Pons (tissue), 1 donor: ENCODE measurements around the gene TMEM184B.
A peak's percentile ranks its signal among the peaks of the same experiment; 100 is the strongest.

Experiments used
- DNase-seq: peaks from one replicate; pipeline ENCODE4 v3.0.0-alpha.2; 2016; ENCODE audit warnings: low spot score

TMEM184B gene

DNA sequence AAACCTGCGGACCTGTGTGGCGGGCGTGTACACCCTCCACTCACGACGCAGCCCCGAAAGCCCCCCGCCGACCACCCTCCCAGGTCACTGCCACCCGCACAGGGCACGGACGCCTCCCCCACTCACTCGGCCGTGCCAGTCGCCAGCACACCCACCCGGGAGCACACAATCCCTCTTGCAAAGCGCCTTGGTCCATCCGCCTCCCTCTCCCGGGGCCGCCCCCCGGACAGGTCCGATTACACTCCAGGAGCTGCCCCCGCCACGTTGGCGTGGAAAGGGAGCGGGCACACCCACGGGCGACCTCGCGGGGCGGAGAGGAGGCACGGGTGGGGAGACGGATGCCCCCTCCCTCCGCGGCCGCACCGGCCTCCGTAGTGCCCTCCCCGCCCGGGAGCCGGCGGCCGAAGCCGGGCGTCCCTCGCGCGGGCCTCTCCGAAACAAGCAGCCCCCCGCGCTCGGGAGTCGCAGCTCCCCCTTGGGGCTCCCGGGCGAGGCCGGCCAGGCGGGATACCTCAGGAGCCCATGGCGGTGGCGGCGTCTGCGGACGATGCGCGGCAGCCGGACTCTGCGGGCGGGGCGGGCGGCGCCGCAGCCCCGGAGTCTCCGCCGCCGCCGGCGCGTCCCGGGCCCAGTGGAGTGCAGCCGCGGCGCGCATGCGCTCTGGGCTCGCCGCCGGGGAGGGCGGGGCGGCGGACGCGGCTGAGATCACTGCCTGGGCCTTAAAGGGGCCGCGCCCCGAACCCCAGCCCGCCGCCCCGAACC, at the start of gene TMEM184B:
TMEM184B (minus strand) TSS at position 638 of the 762 bp plus-strand sequence. CDS start 25,049 bp downstream, outside the sequence.
- DNase-seq: peak; percentile 80

DNA sequence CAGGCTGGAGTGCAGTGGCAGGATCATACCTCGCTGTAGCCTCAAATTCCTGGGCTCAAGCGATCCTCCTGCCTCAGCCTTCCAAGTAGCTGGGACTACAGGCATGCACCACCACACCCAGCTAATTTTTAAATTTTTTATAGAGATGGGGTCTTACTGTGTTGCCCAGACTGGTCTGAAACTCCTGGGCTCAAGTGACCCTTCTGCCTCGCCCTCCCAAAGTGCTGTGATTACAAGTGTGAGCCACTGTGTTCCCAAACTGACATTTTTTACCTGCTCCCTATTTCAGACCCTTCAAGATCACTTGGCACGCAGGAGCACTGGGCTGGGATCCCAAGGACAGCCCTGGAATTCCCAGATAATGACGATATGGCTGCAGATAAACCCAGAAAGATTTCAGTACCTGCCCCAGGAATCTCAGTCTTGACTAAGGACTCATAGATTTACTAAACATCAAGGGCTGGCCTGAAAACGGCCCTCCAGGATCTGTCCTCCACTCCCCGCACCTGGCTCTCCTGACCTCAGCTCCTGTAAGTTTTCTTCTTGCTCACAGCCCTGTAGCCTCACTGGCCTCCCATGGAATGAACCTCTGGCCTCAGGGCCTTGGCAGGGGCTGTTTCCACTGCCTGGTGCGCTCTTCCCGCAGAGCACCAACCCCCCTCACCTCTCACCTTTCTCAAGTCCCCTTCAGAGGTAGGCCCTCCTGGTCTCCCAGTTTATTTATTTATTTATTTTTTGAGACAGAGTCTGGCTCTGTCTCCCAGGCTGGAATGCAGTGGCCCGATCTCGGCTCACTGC, 48.0 kb upstream of the TMEM184B start:
- no peak for DNase-seq

DNA sequence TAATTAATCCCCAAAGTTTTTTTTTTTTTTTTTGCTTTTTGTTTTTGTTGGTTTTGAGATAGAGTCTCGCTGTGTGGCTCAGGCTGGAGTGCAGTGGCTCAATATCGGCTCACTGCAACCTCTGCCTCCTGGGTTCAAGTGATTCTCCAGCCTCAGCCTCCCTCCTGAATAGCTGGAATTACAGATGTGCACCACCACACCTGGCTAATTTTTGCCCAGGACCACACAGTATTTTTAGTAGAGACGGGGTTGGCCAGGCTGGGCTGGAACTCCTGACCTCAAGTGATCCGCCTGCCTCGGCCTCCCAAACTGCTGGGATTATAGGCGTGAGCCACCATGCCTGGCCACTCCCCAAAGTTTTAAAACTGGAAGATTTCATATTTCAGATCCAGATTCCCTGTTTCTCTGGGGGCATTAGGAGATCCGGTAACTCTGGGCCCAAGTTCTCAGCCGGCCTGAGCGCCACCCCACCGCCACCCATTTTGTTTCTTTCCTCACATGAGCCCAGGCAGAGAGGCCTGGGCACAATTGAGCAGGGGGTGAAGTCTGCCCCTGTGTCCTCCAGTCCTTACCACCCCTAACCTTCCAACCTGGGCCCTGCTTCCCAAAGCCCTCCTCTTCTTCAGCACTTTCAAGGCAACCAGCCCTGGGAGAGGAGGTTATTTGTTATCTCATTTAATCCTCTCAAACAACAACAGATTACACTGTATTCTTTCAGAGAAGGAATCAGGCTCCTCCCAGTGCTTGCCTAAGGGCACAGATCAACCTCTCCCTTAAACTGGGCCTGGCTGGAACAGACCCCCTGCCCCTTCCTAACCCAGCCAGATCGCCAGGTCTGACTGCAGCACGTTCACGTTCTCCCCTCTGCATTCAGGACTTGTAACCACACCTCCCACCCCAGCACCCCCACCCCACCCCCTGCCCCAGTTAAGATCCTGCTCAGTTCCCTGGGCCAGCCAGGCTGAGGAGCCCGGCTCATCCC, 46.3 kb upstream of the TMEM184B start:
- no peak for DNase-seq

DNA sequence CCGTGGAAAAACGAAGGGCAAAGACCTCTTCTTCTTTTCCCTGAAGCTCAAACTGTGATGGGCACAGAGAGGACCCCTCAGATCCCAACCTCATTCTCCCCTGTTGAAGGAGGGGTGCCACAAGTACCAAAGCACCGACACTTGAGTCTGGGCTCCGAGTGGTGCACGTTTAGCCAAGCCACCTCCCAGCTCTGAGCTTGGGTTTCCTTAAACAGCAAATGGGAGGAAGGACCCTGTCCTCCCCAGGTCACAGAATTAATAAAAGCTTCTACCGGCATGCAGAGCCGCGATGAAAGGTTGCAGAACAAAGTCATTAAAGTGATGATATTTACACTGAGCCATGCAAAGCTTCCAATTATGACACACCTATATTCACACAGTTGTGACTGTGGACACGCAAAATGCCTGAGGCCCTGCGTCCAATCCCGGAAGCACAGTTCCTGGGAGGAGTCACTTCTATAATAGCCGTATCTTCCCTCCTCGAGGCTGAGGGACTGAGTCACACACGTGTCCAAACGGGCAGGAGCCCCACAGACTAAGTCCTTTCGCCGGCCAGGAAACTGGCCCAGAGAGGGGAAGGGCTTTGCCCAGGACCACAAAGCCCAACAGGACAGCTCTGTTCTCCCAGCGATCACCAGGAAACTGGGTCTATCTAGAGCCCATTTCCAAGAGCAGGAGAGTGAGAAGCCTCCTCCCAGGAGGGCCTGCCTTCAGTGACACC, 45.3 kb upstream of the TMEM184B start:
- no peak for DNase-seq

DNA sequence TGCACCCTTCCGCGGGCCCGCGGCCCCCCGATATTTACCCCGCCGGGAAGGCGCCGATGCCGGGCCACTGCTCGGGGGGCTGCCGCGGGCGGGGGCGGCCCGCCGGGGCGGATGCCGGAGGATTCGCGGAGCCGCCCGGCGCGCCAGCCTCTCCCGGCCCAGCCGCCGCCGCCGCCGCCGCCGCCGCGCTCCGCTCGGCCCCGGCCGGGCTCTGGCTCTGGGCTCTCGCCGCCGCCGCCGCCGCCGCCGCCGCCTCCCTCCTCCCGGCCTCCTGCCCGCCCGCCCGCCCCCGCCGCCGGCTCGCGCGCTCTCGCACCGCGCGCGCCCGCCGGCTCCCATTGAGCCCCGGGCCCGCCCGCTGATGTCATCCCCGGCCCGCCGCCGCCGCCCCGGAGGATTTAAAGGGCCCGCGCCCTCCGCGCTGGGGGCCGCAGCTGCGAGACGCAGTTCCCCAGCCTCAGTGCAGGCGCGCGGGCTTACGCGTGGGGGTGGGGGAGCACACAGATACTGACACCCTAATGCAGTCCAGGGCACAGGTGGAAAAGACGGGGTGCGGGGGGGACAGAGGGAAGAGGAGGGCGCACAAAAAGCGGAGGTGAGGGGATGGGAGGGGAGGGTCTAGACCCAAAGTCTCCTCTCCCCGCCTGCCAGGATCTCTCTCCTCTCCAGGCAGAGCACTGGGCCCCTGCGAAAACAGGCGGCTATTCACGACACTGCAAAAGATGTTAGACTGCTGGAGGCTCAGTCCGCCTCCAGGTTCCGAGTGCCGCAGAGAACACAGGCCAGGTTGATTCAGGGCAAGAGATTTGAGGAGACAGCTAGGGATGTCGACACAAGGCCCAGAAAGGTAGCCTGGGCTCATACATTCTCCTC, 44.5 kb upstream of the TMEM184B start, which contains the start of gene CSNK1E:
CSNK1E (minus strand) TSS at position 312 of the 873 bp plus-strand sequence. CDS start 3,276 bp downstream, outside the sequence.
- DNase-seq: no peak

DNA sequence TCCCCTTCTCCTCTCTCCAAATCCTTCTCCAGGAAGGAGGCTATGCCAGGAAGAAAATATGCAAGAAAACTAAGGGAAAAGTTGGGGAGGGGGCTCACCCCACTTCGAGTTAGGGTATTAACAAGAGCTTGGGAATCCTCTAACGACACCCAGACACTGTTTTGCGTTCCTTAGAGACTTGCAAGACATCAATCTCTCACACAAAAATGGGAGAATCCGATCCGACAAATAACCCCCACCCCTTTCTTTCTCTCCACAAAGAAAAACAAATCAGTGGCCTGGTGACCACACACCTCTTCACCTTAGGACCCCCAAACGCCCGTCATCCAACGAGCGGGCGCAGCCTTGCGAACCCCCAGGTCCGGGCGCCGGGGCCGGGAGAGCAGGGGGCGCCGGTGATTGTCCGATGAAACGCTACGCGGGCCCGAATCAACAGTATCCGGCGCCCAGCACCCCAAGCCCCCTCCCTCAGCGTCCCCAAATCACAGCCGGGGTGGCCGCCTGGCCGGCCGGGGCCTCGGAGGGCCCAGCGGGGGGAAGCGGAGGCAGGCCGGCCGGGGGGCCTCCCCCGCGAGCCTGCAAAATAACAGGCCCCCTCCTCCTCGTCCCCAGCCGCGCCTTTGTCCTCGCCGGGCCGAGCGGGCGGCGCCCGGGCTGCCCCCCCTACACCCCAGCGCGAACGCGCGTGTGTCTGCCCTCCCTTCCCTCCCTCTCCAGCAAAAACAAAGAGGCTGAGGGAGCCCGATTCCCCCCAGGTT, 43.7 kb upstream of the TMEM184B start:
- peak; percentile 76 for DNase-seq

DNA sequence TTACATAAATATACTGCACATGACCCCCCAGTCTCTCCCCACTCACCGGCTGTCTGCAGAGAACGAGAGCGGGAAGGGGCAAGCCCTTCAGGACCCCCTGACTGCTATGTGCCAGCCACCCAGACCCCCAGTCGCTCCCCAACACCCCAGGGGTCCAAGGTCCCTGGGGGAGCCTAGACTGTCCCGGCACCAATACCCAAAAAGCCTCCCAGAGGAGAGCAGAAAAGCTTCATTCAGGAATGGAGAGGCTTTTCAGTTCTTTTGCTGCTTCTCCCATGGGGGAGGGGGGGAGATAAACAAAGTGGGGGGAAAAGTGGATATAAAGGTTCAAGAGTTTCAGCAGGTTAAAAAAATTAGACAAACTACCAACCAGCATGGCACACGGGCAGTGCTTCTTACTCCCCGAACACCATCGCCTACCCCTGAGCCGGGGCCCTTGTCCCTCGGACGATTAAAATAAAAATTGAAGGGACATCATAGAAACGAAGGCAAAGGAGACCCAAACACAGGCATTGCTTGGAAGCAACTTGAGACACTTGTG, 43.1 kb upstream of the TMEM184B start:
- DNase-seq: no peak

DNA sequence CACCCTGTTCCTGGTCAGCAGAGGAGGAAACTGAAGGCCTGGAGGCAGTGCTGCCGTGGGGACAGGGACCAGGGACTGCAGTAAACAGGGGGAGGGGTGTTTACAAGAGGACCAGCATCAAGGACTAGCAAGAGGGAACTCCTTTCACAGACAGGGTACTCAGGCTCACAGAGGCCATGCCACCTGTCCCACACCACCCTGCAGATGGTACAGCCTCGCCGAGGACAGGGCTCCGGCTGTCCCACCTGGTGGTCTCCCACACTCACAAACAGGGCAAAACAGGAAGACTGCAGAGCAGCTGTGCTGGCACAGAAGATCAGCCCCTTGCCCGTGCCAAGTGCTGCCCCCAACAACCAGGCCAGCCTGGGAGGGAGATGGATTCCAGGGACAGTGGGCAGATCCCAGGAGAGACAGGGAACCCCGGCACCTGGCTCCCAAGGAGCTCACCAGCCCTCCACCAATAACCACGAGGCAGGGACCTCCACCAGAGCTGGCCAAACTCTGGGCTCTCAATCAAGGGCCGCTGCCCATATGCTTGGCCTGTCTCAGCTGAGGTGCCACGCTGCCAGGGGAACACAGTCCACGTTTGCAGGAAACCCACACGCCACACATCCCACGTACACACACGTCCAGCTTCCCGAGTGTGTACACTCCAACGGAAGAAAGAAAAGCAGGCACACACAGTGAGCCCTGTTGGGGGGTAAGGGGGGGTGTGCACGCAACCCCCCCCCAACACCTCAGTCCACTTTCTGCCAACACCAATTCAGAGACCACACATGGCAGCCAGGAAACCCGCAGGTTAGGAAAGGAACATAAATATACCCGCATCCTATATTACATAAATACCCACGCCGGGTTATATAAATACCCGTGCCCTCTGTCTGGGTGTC, 42.4 kb upstream of the TMEM184B start:
- no peak for DNase-seq

DNA sequence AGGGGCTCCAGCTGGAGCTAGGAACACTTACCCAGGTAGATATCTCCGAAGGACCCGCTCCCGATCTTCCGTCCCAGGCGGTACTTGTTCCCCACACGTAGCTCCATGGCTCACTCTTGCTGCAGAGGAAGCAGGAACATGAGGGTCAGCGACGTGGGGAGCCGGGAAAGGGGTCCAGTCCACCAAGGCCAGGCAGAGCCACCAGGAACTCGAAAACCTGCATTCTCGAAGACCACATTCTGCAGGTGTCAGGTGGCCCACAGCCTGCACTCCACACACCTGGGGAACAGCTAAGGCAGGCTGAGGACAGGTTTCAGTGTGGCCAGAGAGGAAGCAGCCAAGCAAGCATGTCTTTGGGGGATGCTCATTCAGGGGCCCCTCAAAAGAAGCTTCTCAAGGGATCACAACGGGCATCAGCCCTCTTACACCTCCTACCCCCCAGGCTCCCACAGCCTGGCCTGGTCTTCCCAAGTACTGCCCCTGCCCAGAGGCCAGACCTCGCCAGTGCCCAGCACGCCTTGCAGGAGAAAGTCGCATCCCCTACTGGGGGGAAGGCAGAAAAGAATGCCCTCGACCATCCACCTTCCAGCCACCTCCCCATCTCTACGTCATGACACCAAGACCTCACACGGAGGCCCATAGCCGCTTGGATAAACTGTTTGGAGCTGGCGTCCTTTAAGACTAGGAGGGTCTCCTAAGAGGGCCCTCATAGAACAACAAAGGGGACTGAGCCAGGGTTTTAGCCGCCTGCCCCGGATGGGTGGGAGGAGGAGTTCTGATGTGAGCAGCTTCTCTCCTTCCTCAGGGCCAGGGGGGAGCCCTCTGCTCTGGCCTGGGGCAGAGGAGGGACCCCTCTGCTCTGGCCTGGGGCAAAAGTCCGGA, 41.5 kb upstream of the TMEM184B start:
- DNase-seq: no peak

DNA sequence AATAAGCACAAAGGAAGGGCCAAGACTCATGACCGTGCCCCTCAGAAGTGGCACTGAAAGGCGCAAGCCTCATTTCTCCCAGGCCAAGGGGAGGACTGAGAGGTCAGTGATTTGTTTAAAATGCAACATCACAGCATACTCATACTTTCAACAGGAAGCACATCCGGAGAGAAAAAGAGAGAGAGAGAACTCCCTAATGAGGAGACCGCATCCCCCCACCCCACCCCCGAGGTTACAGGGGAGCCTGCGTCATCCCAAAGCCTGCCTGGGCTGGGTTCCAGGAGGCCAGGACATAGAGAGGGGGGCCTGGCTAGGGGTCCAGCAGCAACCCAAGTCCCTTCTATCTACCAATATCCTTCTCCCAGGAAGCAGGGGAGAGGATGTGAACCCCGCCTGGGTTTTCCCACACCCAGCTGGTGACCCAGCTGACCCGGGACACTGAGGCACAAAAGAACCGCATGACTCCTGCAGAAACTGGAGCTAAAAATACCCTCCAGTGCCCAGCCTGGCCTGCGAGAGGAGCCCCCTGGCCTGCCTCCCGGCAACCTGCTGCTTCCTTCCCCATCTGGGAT, 40.7 kb upstream of the TMEM184B start:
- no peak for DNase-seq

DNA sequence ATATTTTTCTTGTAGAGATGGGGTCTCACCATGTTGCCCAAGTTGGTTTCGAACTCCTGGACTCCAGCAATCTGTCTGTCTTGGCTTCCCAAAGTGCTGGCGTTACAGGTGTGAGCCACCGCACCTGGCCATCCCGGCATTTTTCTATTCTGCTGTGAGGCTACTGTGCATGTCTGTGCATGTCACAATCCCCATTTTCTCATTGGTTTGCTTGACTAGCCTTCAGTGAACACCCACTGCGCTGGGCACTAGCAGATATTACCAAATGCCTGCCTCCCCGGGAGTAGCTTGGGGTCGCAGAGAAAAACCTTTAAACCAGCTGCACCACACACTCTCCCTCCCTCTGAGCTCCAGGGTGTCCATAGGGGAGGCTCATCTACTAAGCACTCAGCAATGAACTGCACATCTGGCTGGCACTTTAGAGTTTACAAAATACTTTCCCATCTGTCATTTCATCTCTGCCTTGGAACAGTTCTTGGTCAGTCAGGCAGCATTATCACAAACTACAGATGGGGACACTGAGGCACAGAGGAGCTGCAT, 39.5 kb upstream of the TMEM184B start:
- DNase-seq: no peak

DNA sequence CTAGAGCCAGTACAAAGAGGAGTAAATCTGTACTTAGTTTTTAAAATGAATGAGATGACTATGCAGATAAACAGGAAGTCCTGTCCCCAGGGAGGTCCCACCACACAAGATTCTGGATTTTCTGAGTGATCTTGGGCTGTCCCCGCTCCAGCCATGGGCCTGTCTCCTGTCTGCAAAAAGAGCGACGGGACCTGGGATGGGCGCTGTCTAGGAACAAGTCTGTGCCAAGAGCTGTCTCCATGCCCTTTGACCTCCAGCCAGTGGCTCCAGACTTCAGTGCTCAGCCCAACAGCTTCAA, 38.5 kb upstream of the TMEM184B start:
- no peak for DNase-seq

DNA sequence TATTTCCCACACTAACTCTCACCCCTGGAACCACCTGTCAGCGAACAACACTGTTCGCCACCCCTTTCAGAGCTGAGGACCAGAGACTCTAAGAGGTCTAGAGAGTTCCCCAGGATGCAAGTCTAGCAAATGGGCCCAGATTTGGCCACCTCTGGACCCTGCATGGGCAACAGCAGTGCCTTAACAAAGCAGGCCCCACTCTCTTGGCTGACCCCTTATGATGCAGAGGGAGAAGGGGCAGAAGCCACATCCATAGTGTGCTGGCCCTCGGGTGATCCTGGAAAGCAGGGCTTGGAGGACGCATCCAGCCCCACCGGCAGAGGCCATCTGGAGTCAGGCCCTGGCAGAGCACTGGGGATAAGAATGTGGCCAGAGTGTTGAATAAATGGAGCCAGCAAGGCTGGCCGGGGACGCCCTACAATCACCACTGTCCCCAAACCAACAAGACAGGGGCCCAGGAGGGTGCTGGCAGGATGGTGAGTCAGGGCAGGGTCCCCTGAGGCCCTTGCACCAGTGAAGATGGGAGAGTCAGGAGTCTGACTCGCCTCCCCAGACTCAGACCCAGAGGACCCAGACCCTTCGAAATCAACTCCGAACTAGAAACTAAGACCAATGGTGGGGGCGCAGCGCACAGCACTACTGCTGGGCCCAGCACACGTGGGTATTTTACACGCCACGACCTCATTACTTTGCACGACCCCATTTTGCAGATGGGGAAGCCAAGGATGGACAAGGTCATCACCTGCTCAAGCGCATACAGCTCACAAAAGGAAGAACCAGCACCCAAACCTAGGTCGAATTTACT, 37.9 kb upstream of the TMEM184B start:
- no peak for DNase-seq

DNA sequence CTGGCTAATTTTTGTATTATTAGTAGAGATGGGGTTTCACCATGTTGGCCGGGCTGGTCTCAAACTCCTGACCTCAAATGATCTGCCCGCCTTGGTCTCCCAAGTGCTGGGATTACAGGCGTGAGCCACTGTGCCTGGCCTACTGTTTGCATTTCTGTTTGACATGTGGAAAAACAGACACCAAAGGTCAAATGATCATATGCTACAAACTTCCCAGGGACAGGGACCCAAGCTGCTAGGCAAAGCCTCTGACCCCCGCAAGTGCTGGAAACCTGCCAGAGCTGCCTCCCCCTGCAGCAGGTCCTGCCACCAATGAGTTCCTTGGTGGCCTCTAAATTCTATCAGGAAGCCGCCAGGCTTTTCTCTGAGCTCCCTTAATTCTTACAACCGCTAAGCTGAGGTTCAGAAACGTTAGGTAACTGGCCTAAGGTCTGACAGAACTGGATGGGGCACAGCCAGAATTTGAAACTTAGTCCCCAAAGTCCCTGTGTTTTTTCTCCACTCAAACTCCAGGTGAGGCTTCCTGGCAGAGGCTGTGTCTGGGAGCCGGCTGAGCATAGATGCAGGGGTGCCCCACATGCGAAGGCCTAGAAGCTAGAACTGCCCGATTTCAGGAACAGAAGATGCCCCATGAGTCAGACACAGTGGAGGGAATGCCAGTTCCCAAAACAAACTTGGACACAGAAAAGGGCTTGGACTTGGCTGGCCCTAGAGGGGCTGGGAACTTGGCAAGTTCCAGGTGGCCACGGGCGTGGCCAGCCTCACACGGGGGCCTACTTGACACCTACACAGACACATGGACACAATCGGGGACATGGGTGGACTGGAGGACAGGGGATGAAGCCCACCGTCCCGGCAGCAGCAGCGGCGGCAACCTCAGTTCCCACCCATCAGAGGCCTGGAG, 37.1 kb upstream of the TMEM184B start:
- no peak for DNase-seq
